ENCODE data around the gene FOXN3. TPM values are rescaled to one million over a fixed set of nuclear protein-coding genes. Genes with fewer than 3 reads are reported as not detected.

Gene FOXN3
- total RNA-seq, 4 donors from 2014 or later, result 129 to 213 (median 163) TPM

DNA sequence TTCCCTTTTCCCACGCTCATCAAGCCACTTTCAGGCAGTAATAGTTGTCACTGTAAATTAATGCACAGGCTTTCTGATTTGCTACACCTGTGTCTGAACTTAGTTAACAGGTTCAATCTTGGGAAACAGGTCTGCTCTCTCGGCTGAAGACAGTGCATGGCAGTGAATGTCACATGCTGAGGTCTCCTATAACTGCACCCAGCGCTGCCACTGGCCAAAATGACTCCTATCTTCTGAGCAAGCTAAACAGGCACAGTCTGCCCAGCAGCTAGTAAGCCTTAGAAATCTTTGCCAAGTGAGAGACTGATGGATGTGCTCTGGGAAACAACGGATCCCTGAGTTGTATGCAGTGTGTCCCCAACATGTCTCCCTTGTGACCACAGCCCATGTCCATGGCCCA is 25.2 kb upstream of the FOXN3 start:
- TF ChIP-seq, protein P1, sequence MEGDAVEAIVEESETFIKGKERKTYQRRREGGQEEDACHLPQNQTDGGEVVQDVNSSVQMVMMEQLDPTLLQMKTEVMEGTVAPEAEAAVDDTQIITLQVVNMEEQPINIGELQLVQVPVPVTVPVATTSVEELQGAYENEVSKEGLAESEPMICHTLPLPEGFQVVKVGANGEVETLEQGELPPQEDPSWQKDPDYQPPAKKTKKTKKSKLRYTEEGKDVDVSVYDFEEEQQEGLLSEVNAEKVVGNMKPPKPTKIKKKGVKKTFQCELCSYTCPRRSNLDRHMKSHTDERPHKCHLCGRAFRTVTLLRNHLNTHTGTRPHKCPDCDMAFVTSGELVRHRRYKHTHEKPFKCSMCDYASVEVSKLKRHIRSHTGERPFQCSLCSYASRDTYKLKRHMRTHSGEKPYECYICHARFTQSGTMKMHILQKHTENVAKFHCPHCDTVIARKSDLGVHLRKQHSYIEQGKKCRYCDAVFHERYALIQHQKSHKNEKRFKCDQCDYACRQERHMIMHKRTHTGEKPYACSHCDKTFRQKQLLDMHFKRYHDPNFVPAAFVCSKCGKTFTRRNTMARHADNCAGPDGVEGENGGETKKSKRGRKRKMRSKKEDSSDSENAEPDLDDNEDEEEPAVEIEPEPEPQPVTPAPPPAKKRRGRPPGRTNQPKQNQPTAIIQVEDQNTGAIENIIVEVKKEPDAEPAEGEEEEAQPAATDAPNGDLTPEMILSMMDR (IDR thresholded peaks at IDR 0.05), result no peak
- TF ChIP-seq POLR2A (IDR thresholded peaks at IDR 0.05), result no peak
- peaks cover 0 to 18% (median 13%) of the 10 kb centered on the region in 4 donors for H3K4me1 ChIP-seq
- no peaks in the 10 kb centered on the region for H3K9me3 ChIP-seq
- H3K27ac ChIP-seq, result no peak overlapping the region
- H3K36me3 ChIP-seq, result no peaks in the 10 kb centered on the region
- H3K4me3 ChIP-seq, result no peak overlapping the region
- DNase-seq, result no peak
- no peaks in the 10 kb centered on the region for H3K27me3 ChIP-seq

GRCh38 chr14:89440986-89441909 is 24.2 kb upstream of the FOXN3 start:
- peaks cover 0 to 18% (median 13%) of the 10 kb centered on the region in 4 donors for H3K4me1 ChIP-seq
- no peaks in the 10 kb centered on the region for H3K9me3 ChIP-seq
- no peak overlapping the region for H3K27ac ChIP-seq
- no peaks in the 10 kb centered on the region for H3K36me3 ChIP-seq
- no peak for TF ChIP-seq POLR2A (IDR thresholded peaks at IDR 0.05)
- TF ChIP-seq, protein P1 (IDR thresholded peaks at IDR 0.05), result no peak
- DNase-seq, result no peak
- no peak overlapping the region for H3K4me3 ChIP-seq
- no peaks in the 10 kb centered on the region for H3K27me3 ChIP-seq

DNA sequence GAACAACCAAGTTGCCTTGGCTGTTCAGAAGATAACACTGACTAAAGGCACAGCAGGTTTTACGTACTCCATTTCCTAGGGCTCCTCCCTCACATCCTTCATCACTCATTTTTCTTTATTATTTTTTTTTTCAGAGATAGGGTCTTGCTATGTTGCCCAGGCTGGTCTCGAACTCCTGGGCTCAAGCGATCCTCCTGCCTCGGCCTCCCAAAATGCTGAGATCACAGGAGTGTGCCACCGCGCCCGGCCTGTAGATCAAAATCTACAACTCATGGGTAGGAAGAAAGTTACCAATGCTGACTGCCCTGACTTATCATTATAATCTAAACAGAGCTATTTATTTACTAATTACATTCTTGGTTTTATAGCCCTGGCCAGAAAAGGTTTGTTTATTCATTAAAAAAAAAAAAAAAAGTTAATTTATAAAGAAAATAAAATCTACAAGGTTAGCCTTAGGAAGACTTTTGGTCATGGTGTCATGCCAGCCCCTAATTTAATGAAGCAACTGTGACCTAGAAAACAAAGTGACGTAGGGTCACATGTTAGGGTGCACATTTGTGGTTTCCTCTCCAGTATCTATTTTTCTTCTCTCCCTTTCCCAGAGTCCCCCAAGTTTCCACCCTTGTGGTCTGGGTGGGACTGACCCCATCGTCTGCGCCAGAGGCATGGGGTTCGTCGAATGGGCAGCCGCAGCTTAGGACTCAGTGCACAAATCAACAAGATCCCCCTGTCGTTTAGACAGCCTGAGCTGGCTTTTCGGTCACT is 19.0 kb upstream of the FOXN3 start:
- Histone ChIP-seq H3K27ac (no peak overlapping the region), H3K4me1 (peaks cover 0 to 10% (median 4%) of the 10 kb centered on the region in 4 donors), H3K4me3 (no peak overlapping the region), H3K27me3 (no peaks in the 10 kb centered on the region), H3K36me3 (no peaks in the 10 kb centered on the region), H3K9me3 (no peaks in the 10 kb centered on the region)
- DNase-seq, result peak in 1 of 3 donors; percentile 42
- TF ChIP-seq POLR2A (IDR thresholded peaks at IDR 0.05), result no peak
- TF ChIP-seq, protein P1 (IDR thresholded peaks at IDR 0.05), result no peak

- no peaks in the 10 kb centered on the region for H3K36me3 ChIP-seq
- no peak overlapping the region for H3K4me3 ChIP-seq
- TF ChIP-seq POLR2A (IDR thresholded peaks at IDR 0.05), result no peak
- TF ChIP-seq, protein P1 (IDR thresholded peaks at IDR 0.05), result no peak
- H3K27ac ChIP-seq, result no peak overlapping the region
- DNase-seq, result peak in 1 of 3 donors; percentile 26
- H3K4me1 ChIP-seq, result peaks cover 0 to 13% (median 5%) of the 10 kb centered on the region in 4 donors
- H3K9me3 ChIP-seq, result no peaks in the 10 kb centered on the region
- no peaks in the 10 kb centered on the region for H3K27me3 ChIP-seq
Measured at GRCh38 chr14:89435492-89435891, 18.5 kb upstream of the FOXN3 start.

- Histone ChIP-seq H3K27ac (peak overlapping the region in 1 of 4 donors; percentile 73), H3K4me1 (peaks cover 0 to 34% (median 13%) of the 10 kb centered on the region in 4 donors), H3K9me3 (no peaks in the 10 kb centered on the region), H3K36me3 (no peaks in the 10 kb centered on the region), H3K4me3 (no peak overlapping the region), H3K27me3 (no peaks in the 10 kb centered on the region)
- TF ChIP-seq, protein P1 (IDR thresholded peaks at IDR 0.05), result no peak
- TF ChIP-seq POLR2A (IDR thresholded peaks at IDR 0.05), result no peak
- DNase-seq, result peak in 1 of 3 donors; percentile 46
Measured at GRCh38 chr14:89432226-89432625, 15.2 kb upstream of the FOXN3 start.
